HEK293 (cell line): ENCODE measurements around the gene LAMTOR2.

Experiments
- BCL11A ChIP-seq: fragments of 450-650 bp; formaldehyde crosslinking; IDR thresholded peaks from 2 replicates; pipeline ENCODE4 v1.5.1; 2016; ENCODE audit warnings: low read depth, missing biosample characterization, missing genetic modification characterization
- EGR2 ChIP-seq: fragments of 450-650 bp; formaldehyde crosslinking; IDR thresholded peaks from 2 replicates; pipeline ENCODE4 v1.5.1; 2016; ENCODE audit warnings: low read depth, missing biosample characterization, missing genetic modification characterization
- KLF1 ChIP-seq: fragments of 450-650 bp; formaldehyde crosslinking; IDR thresholded peaks from 2 replicates; pipeline ENCODE4 v1.5.1; 2016; ENCODE audit warnings: missing biosample characterization, missing genetic modification characterization
- KLF10 ChIP-seq: fragments of 450-650 bp; IDR thresholded peaks from 2 replicates; pipeline ENCODE4 v1.5.1; 2018; ENCODE audit warnings: missing biosample characterization, mild to moderate bottlenecking, missing genetic modification characterization
- TRIM28 ChIP-seq: IDR thresholded peaks from 2 replicates; pipeline ENCODE4 v1.6.1; 2011; ENCODE audit warnings: low read length, control low read depth, borderline replicate concordance
- ZBTB48 ChIP-seq: fragments of 450-650 bp; formaldehyde crosslinking; IDR thresholded peaks from 2 replicates; pipeline ENCODE4 v1.5.1; 2016; ENCODE audit warnings: missing biosample characterization, missing genetic modification characterization
- ZFP3 ChIP-seq: fragments of 450-650 bp; formaldehyde crosslinking; IDR thresholded peaks from 2 replicates; pipeline ENCODE4 v1.5.1; 2016; ENCODE audit warnings: low read depth, missing biosample characterization, missing genetic modification characterization
- ZFP37 ChIP-seq: fragments of 450-650 bp; formaldehyde crosslinking; IDR thresholded peaks from 2 replicates; pipeline ENCODE4 v1.5.1; 2016; ENCODE audit warnings: missing biosample characterization, missing genetic modification characterization
- ZFP69B ChIP-seq: fragments of 450-650 bp; formaldehyde crosslinking; IDR thresholded peaks from 2 replicates; pipeline ENCODE4 v1.5.1; 2016; ENCODE audit warnings: missing biosample characterization, missing genetic modification characterization
- ZIC2 ChIP-seq: fragments of 450-650 bp; formaldehyde crosslinking; IDR thresholded peaks from 2 replicates; pipeline ENCODE4 v1.5.1; 2016; ENCODE audit warnings: missing biosample characterization, missing genetic modification characterization
- ZNF16 ChIP-seq: fragments of 450-650 bp; formaldehyde crosslinking; IDR thresholded peaks from 2 replicates; pipeline ENCODE4 v1.5.1; 2016; ENCODE audit warnings: low read depth, missing biosample characterization, missing genetic modification characterization
- ZNF175 ChIP-seq: fragments of 450-650 bp; formaldehyde crosslinking; IDR thresholded peaks from 2 replicates; pipeline ENCODE4 v1.5.1; 2016; ENCODE audit warnings: missing biosample characterization, missing genetic modification characterization
- ZNF2 ChIP-seq: fragments of 450-650 bp; formaldehyde crosslinking; IDR thresholded peaks from 2 replicates; pipeline ENCODE4 v1.5.1; 2016; ENCODE audit warnings: missing biosample characterization, missing genetic modification characterization
- ZNF221 ChIP-seq: fragments of 450-650 bp; formaldehyde crosslinking; IDR thresholded peaks from 2 replicates; pipeline ENCODE4 v1.5.1; 2017; ENCODE audit warnings: missing biosample characterization, missing genetic modification characterization, borderline replicate concordance
- ZNF274 ChIP-seq, 2 experiments: fragments of 200-500 bp in 1 of 2; fragments of 450-650 bp in 1 of 2; sonication (Bioruptor generic) in 1 of 2; formaldehyde crosslinking in 1 of 2; IDR thresholded peaks; 2 replicates each; pipeline versions ENCODE4 v1.5.1 to v1.6.1; 2014 to 2016; ENCODE audit warnings: borderline replicate concordance in 1 of 2, inconsistent platforms in 1 of 2, low read length in 1 of 2, missing biosample characterization in 1 of 2, missing genetic modification characterization in 1 of 2
- ZNF416 ChIP-seq: fragments of 450-650 bp; formaldehyde crosslinking; IDR thresholded peaks from 2 replicates; pipeline ENCODE4 v1.5.1; 2016; ENCODE audit warnings: missing biosample characterization, missing genetic modification characterization
- ZNF501 ChIP-seq: fragments of 450-650 bp; formaldehyde crosslinking; IDR thresholded peaks from 2 replicates; pipeline ENCODE4 v1.5.1; 2016; ENCODE audit warnings: missing biosample characterization, missing genetic modification characterization
- ZNF510 ChIP-seq: fragments of 450-650 bp; formaldehyde crosslinking; IDR thresholded peaks from 2 replicates; pipeline ENCODE4 v1.5.1; 2018; ENCODE audit warnings: mild to moderate bottlenecking, missing genetic modification characterization, missing biosample characterization; ENCODE audit not compliant: insufficient replicate concordance
- ZNF580 ChIP-seq: fragments of 450-650 bp; formaldehyde crosslinking; IDR thresholded peaks from 2 replicates; pipeline ENCODE4 v1.5.1; 2016; ENCODE audit warnings: missing biosample characterization, missing genetic modification characterization
- ZNF600 ChIP-seq: fragments of 450-650 bp; formaldehyde crosslinking; IDR thresholded peaks from 2 replicates; pipeline ENCODE4 v1.5.1; 2016; ENCODE audit warnings: missing biosample characterization, missing genetic modification characterization
- ZNF624 ChIP-seq: fragments of 450-650 bp; formaldehyde crosslinking; IDR thresholded peaks from 2 replicates; pipeline ENCODE4 v1.5.1; 2017; ENCODE audit warnings: missing biosample characterization, missing genetic modification characterization
- ZNF645 ChIP-seq: fragments of 450-650 bp; formaldehyde crosslinking; IDR thresholded peaks from 2 replicates; pipeline ENCODE4; 2016; ENCODE audit warnings: missing biosample characterization, missing genetic modification characterization
- ZNF660 ChIP-seq: fragments of 450-650 bp; IDR thresholded peaks from 2 replicates; pipeline ENCODE4 v1.5.1; 2018; ENCODE audit warnings: missing biosample characterization, mild to moderate bottlenecking, missing genetic modification characterization
- ZNF701 ChIP-seq: fragments of 450-650 bp; formaldehyde crosslinking; IDR thresholded peaks from 2 replicates; pipeline ENCODE4 v1.5.1; 2016; ENCODE audit warnings: missing biosample characterization, missing genetic modification characterization
- ZNF76 ChIP-seq: fragments of 450-650 bp; formaldehyde crosslinking; IDR thresholded peaks from 2 replicates; pipeline ENCODE4; 2016; ENCODE audit warnings: low read depth, missing biosample characterization, missing genetic modification characterization, borderline replicate concordance
- ZSCAN23 ChIP-seq: fragments of 450-650 bp; formaldehyde crosslinking; IDR thresholded peaks from 2 replicates; pipeline ENCODE4 v1.5.1; 2016; ENCODE audit warnings: missing biosample characterization, missing genetic modification characterization
- TF ChIP-seq, protein P1 (sequence below): fragments of 450-650 bp; formaldehyde crosslinking; IDR thresholded peaks from 2 replicates; pipeline ENCODE4 v1.5.1; 2016; ENCODE audit warnings: missing biosample characterization, missing genetic modification characterization
- TF ChIP-seq, protein P2 (sequence below): sonication (generic); formaldehyde crosslinking; IDR thresholded peaks from 2 replicates; pipeline ENCODE4 v1.8.1; 2022; ENCODE audit warnings: mild to moderate bottlenecking, moderate library complexity, missing genetic modification reagents
- TF ChIP-seq, protein P3 (sequence below): fragments of 450-650 bp; formaldehyde crosslinking; IDR thresholded peaks from 2 replicates; pipeline ENCODE4 v1.5.1; 2016; ENCODE audit warnings: missing biosample characterization, missing genetic modification characterization
- TF ChIP-seq, protein P4 (sequence below): fragments of 450-650 bp; formaldehyde crosslinking; IDR thresholded peaks from 2 replicates; pipeline ENCODE4 v1.5.1; 2016; ENCODE audit warnings: missing biosample characterization, missing genetic modification characterization
- TF ChIP-seq, protein P5 (sequence below): fragments of 450-650 bp; formaldehyde crosslinking; IDR thresholded peaks from 2 replicates; pipeline ENCODE4 v1.5.1; 2016; ENCODE audit warnings: missing biosample characterization, missing genetic modification characterization

Gene LAMTOR2

GRCh38 chr1:156053768-156054499 is 648 bp upstream of the LAMTOR2 start, which contains the start of gene UBQLN4 (continued):
- TF ChIP-seq ZNF501 (tag by site-specific recombination) (0 out of 2 replicates have a peak, but pooled peaks have one; percentile 35), KLF10 (tag by site-specific recombination) (no peak; the same call in 1 of the 2 replicates), ZNF600 (tag by site-specific recombination) (peak; percentile 33; the same call in 1 of the 2 replicates), ZFP37 (peak; percentile 35; the same call in 1 of the 2 replicates), ZIC2 (tag by site-specific recombination) (no peak), ZNF580 (tag by site-specific recombination) (no peak), ZFP69B (tag by site-specific recombination) (peak; percentile 87), ZNF76 (tag by site-specific recombination) (no peak), ZNF2 (tag by site-specific recombination) (no peak), ZNF701 (tag by site-specific recombination) (no peak), ZNF221 (tag by site-specific recombination) (no peak), ZBTB48 (tag by site-specific recombination) (peak; percentile 48; the same call in 1 of the 2 replicates), ZNF510 (tag by site-specific recombination) (no peak), ZNF624 (tag by site-specific recombination) (no peak), KLF1 (tag by site-specific recombination) (no peak; the same call in 1 of the 2 replicates), EGR2 (tag by site-specific recombination) (no peak), TRIM28 (no peak), BCL11A (0 out of 2 replicates have a peak, but pooled peaks have one; percentile 28), ZNF660 (tag by site-specific recombination) (no peak), ZNF16 (tag by site-specific recombination) (no peak), ZFP3 (tag by site-specific recombination) (no peak), ZNF175 (no peak), ZNF274 (IDR thresholded peaks at IDR 0.05; ENCODE audit: low read length) (no peak), ZNF274 (tag by site-specific recombination; IDR thresholded peaks at IDR 0.05; ENCODE audit: borderline replicate concordance) (no peak), ZSCAN23 (tag by site-specific recombination) (no peak), ZNF645 (tag by site-specific recombination) (no peak), ZNF416 (no peak)
- TF ChIP-seq, protein P1, sequence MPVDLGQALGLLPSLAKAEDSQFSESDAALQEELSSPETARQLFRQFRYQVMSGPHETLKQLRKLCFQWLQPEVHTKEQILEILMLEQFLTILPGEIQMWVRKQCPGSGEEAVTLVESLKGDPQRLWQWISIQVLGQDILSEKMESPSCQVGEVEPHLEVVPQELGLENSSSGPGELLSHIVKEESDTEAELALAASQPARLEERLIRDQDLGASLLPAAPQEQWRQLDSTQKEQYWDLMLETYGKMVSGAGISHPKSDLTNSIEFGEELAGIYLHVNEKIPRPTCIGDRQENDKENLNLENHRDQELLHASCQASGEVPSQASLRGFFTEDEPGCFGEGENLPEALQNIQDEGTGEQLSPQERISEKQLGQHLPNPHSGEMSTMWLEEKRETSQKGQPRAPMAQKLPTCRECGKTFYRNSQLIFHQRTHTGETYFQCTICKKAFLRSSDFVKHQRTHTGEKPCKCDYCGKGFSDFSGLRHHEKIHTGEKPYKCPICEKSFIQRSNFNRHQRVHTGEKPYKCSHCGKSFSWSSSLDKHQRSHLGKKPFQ (tag by site-specific recombination) = no peak
- TF ChIP-seq, protein P2, sequence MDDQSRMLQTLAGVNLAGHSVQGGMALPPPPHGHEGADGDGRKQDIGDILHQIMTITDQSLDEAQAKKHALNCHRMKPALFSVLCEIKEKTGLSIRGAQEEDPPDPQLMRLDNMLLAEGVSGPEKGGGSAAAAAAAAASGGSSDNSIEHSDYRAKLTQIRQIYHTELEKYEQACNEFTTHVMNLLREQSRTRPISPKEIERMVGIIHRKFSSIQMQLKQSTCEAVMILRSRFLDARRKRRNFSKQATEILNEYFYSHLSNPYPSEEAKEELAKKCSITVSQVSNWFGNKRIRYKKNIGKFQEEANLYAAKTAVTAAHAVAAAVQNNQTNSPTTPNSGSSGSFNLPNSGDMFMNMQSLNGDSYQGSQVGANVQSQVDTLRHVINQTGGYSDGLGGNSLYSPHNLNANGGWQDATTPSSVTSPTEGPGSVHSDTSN (CRISPR knock-in tag) = no peak
- TF ChIP-seq, protein P3, sequence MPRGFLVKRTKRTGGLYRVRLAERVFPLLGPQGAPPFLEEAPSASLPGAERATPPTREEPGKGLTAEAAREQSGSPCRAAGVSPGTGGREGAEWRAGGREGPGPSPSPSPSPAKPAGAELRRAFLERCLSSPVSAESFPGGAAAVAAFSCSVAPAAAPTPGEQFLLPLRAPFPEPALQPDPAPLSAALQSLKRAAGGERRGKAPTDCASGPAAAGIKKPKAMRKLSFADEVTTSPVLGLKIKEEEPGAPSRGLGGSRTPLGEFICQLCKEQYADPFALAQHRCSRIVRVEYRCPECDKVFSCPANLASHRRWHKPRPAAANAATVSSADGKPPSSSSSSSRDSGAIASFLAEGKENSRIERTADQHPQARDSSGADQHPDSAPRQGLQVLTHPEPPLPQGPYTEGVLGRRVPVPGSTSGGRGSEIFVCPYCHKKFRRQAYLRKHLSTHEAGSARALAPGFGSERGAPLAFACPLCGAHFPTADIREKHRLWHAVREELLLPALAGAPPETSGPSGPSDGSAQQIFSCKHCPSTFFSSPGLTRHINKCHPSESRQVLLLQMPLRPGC = no peak
- TF ChIP-seq, protein P4, sequence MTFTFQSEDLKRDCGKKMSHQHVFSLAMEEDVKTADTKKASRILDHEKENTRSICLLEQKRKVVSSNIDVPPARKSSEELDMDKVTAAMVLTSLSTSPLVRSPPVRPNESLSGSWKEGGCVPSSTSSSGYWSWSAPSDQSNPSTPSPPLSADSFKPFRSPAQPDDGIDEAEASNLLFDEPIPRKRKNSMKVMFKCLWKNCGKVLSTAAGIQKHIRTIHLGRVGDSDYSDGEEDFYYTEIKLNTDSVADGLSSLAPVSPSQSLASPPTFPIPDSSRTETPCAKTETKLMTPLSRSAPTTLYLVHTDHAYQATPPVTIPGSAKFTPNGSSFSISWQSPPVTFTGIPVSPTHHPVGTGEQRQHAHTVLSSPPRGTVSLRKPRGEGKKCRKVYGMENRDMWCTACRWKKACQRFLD (tag by site-specific recombination) = no peak
- TF ChIP-seq, protein P5, sequence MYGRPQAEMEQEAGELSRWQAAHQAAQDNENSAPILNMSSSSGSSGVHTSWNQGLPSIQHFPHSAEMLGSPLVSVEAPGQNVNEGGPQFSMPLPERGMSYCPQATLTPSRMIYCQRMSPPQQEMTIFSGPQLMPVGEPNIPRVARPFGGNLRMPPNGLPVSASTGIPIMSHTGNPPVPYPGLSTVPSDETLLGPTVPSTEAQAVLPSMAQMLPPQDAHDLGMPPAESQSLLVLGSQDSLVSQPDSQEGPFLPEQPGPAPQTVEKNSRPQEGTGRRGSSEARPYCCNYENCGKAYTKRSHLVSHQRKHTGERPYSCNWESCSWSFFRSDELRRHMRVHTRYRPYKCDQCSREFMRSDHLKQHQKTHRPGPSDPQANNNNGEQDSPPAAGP (tag by site-specific recombination) = no peak
